Measurements from ENCODE around the gene TSHZ1. TPM values are rescaled to one million over a fixed set of nuclear protein-coding genes. Genes with fewer than 3 reads are reported as not detected.

The TSHZ1 gene
- total and polyA plus RNA-seq, 9 donors, result 27.9 to 109 (median 65.6) TPM

- no peak for TF ChIP-seq POLR2A (IDR thresholded peaks at IDR 0.05)
- TF ChIP-seq EP300 (IDR thresholded peaks at IDR 0.05), result no peak
- TF ChIP-seq CTCF (IDR thresholded peaks at IDR 0.05), result no peak
- no peak overlapping the region for H3K4me3 ChIP-seq
- intact Hi-C loops (cut with DNase I), result no loop called here
- H3K9me3 ChIP-seq, result no peaks in the 10 kb centered on the region
- DNase-seq, result no peak
- H3K27ac ChIP-seq, result no peak overlapping the region
- H3K27me3 ChIP-seq, result no peaks in the 10 kb centered on the region
- 93 to 97% (median 95%) methylated on average over 8 of the region's 8 CpGs for WGBS, 3 donors
- no peaks in the 10 kb centered on the region for H3K4me1 ChIP-seq (ENCODE audit: insufficient read depth)
- no peaks in the 10 kb centered on the region for H3K36me3 ChIP-seq
Observed at GRCh38 chr18:75316826-75317225, 106.2 kb downstream of the TSHZ1 start.

- intact Hi-C loops (cut with DNase I), result no loop called here
- Histone ChIP-seq H3K36me3 (no peaks in the 10 kb centered on the region), H3K27ac (no peak overlapping the region), H3K4me3 (no peak overlapping the region), H3K9me3 (no peaks in the 10 kb centered on the region), H3K27me3 (no peaks in the 10 kb centered on the region), H3K4me1 (ENCODE audit: insufficient read depth) (no peaks in the 10 kb centered on the region)
- TF ChIP-seq CTCF (IDR thresholded peaks at IDR 0.05) (no peak), EP300 (IDR thresholded peaks at IDR 0.05) (no peak), POLR2A (IDR thresholded peaks at IDR 0.05) (no peak)
- 93 to 96% (median 94%) methylated on average over 17 of the region's 17 CpGs for WGBS, 3 donors
- no peak for DNase-seq
Observed at GRCh38 chr18:75317300-75317699, 106.7 kb downstream of the TSHZ1 start.

GRCh38 chr18:75317703-75318102, 107.1 kb downstream of the TSHZ1 start:
- TF ChIP-seq CTCF (IDR thresholded peaks at IDR 0.05) (no peak), POLR2A (IDR thresholded peaks at IDR 0.05) (no peak), EP300 (IDR thresholded peaks at IDR 0.05) (no peak)
- intact Hi-C loops (cut with DNase I), result no loop called here

GRCh38 chr18:75319905-75320304, 109.3 kb downstream of the TSHZ1 start:
- 89% methylated on average over 9 of the region's 9 CpGs for WGBS, 3 donors
- intact Hi-C loops (cut with DNase I), result no loop called here
- TF ChIP-seq CTCF (IDR thresholded peaks at IDR 0.05) (no peak), EP300 (IDR thresholded peaks at IDR 0.05) (no peak), POLR2A (IDR thresholded peaks at IDR 0.05) (no peak)
- Histone ChIP-seq H3K27me3 (no peaks in the 10 kb centered on the region), H3K36me3 (no peaks in the 10 kb centered on the region), H3K9me3 (no peaks in the 10 kb centered on the region), H3K4me1 (ENCODE audit: insufficient read depth) (no peaks in the 10 kb centered on the region), H3K27ac (no peak overlapping the region), H3K4me3 (no peak overlapping the region)
- DNase-seq, result no peak

More at GRCh38 chr18:75317703-75318102, 107.1 kb downstream of the TSHZ1 start:
- Histone ChIP-seq H3K27me3 (no peaks in the 10 kb centered on the region), H3K4me1 (ENCODE audit: insufficient read depth) (no peaks in the 10 kb centered on the region), H3K36me3 (no peaks in the 10 kb centered on the region), H3K27ac (no peak overlapping the region), H3K4me3 (no peak overlapping the region), H3K9me3 (no peaks in the 10 kb centered on the region)
- 93% methylated on average over 11 of the region's 11 CpGs for WGBS, 3 donors
- no peak for DNase-seq

- intact Hi-C loops (cut with DNase I), result no loop called here
- Histone ChIP-seq H3K27me3 (no peaks in the 10 kb centered on the region), H3K36me3 (no peaks in the 10 kb centered on the region), H3K4me3 (no peak overlapping the region), H3K9me3 (no peaks in the 10 kb centered on the region), H3K27ac (no peak overlapping the region), H3K4me1 (ENCODE audit: insufficient read depth) (no peaks in the 10 kb centered on the region)
- DNase-seq, result no peak
- TF ChIP-seq POLR2A (IDR thresholded peaks at IDR 0.05), result no peak
- no peak for TF ChIP-seq CTCF (IDR thresholded peaks at IDR 0.05)
- no peak for TF ChIP-seq EP300 (IDR thresholded peaks at IDR 0.05)
- WGBS, 3 donors, result 96% methylated on average over 9 of the region's 9 CpGs
Observed at GRCh38 chr18:75320506-75320905, 109.9 kb downstream of the TSHZ1 start.
